GM21723 (cell line): ENCODE data around the gene CAB39.
A peak's percentile ranks its signal among the peaks of the same experiment; 100 is the strongest.

Experiments used
- ATAC-seq: cut with Tn5 transposase; IDR thresholded peaks from one replicate; pipeline ENCODE4 v1.9.1; 2021; ENCODE audit warnings: mild to moderate bottlenecking, moderate library complexity; ENCODE audit not compliant: unreplicated experiment

The CAB39 gene

GRCh38 chr2:230779126-230779525 lies 66.5 kb downstream of the CAB39 start:
- no peak for ATAC-seq

DNA sequence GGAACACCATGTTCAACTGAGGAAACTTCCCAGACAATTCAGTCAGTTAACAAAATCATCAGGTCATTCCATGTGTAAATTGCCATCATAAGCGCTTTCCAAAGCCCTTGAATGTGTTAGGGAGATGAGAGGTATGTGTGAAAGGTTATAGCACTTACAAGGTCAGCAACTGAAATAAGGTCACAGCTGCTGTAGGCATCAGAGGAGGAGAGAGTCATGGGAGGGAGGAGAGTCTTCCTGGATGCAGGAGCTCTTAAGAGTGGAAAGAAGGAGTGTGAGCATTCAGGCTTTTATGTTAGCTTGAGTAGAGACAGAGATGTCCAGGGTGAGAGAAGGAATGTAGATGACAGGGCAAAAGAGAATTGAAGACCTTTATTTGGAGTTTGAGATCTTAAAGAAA lies 67.0 kb downstream of the CAB39 start:
- ATAC-seq = no peak

DNA sequence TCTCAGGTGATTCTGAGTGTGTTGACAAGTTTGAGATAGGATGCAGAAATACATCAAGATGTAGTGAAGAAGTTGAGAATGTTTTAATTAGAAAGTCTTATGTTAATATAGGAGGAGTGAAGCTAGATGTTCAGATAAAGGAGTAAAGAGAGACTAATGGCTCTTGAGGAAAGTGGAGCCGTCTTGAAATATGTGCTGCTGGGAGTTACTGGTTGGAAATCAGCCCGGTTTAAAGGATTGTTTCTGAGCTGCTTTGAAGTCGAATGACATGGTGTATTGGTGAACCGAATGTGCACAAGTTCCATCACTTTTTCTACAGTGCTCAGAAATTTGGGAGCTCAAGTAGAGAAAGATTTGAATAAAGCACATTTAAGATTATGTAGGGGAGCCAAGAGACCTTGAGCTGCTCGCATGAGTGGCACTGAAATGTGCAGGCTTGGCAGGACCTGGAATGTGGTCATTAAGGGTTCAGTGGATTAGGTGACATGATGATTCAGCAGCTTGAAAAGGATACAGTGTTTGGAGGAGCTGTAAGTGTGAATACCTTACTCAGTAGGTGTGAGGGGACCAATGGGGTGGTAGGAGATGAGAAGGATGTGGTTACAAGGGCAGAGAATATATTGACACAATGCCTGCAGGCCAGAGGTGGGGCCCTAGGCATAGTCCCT lies 68.6 kb downstream of the CAB39 start:
- ATAC-seq = no peak

- ATAC-seq = no peak
Observed at GRCh38 chr2:230783101-230783500, 70.5 kb downstream of the CAB39 start.

DNA sequence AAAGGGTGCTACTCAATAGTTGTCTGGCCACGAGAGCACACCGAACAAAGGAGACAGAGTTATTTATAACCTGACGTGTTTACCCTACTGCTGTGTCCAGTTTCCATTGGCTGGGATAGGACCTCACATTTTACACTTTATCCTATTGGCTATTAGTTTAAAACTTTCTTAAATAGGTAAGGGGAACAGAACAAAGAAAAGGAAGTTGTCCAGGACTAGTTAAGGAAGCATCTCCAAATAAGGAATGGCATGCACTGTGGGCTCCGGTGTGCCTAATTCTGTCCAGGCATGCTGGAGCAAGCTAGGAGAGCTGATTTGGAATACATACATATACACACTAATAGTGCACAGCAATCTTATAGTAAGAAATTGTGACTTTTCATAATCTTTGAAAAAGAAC lies 72.2 kb downstream of the CAB39 start:
- ATAC-seq = no peak

DNA sequence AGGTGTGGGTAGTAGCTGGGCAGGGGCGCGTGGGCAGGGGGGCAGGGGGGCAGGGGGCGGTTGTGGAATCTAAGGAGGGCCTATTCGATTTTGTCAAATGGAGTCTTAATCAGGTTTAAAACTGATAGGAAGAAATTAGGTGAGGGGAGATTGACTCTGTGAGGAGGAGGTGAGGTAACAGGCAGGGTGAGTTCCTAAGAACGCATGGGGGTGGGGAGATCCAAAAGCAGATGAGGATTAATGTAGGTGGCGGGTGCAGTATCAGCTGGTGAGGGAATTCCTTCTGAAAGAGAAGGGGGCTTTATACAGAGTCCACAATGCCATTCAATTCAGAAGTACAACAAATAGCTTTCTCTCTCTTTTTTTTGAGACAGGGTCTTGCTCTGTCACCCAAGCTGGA lies 72.7 kb downstream of the CAB39 start:
- no peak for ATAC-seq

- no peak for ATAC-seq
Observed at GRCh38 chr2:230787101-230787500, 74.5 kb downstream of the CAB39 start.

DNA sequence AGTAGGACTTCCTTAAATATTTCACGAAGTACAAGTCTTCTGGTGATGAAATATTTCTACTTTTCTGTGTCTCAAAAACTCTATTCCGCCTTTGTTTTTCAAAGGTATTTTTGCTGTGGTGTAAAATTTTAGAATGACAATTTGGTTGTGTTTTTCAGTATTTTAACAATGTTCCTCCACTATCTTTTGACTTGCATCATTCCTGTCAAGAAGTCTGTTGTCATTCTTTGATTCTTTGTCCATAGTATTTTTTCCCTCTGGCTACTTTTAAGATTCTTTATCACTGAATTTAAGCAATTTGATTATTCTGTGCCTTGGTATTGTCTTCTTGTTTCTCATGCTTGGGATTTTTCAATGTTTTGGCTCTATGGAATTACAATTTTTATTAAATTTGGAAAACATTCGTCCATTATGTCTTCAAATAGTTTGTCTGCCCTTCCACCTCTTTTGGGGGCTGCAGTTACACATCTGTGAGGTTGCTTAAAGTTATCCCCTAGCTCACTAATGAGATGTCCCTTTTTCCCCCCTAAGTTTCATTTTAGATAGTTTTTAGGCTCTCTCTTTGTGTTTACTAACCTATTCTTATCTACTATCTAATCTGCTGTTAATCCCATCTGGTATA lies 76.0 kb downstream of the CAB39 start:
- ATAC-seq = no peak

DNA sequence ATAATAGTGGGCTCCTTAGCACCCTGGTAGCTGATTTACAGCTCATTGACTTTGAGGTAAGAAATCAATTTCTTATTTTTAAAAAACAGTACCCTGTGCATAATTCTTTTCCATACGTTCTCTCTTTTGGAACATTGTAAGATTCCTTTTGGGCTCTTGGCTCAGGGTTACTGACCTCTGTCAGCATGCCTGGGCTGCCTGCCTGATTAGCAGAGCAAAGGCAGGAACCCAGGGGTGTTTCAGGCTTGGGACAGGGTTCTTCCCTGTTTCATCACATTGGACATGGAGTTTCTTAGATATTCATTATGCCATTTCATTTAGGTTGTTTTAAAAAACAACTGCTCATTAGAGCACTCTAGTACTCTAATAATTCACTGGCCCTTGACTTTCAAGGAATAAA lies 78.3 kb downstream of the CAB39 start:
- no peak for ATAC-seq

GRCh38 chr2:230793572-230794359 lies 81.1 kb downstream of the CAB39 start:
- ATAC-seq = peak; percentile 80

GRCh38 chr2:230794497-230794896 lies 81.9 kb downstream of the CAB39 start:
- no peak for ATAC-seq

- ATAC-seq = no peak
Observed at GRCh38 chr2:230795856-230796255, 83.2 kb downstream of the CAB39 start.

DNA sequence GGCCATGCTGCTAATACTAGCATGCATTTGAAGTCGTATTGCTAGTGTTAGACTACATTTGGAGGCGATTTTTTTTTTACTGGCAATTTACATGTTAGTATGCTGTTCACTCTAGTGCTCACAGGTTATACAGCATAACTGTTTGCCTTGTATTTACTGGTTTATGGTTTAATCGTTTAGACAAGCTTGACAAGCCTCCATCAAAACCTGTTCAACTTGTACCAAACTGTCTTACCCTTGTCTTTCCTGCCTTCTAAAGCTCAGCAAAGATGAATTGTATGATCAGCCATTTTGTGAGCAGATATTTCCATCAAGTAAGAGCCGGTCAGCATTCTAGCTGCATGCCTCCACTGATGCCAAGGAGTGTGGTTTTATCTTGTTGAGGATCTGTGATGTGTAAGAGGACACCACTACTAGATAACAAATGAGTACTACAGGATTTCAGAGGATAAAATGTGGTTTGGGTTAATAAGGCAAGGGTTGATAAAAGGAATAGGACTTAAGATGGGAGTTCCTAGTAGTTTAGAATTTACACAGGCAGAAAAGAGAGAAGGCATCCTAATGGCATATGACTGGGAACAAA lies 83.7 kb downstream of the CAB39 start:
- ATAC-seq = no peak

- ATAC-seq = no peak
Observed at GRCh38 chr2:230797515-230798495, 85.2 kb downstream of the CAB39 start.

GRCh38 chr2:230798769-230799399 lies 86.2 kb downstream of the CAB39 start:
- ATAC-seq = no peak

- ATAC-seq = no peak
Observed at GRCh38 chr2:230805353-230806017, 92.8 kb downstream of the CAB39 start.

GRCh38 chr2:230807729-230808128 lies 95.1 kb downstream of the CAB39 start:
- no peak for ATAC-seq

GRCh38 chr2:230809015-230809414 lies 96.4 kb downstream of the CAB39 start:
- ATAC-seq = no peak

GRCh38 chr2:230809677-230810251 lies 97.1 kb downstream of the CAB39 start:
- ATAC-seq = no peak
